Measurements from ENCODE around the gene NPDC1. TPM values are rescaled to one million over a fixed set of nuclear protein-coding genes. Genes with fewer than 3 reads are reported as not detected.
A peak's percentile ranks its signal among the peaks of the same experiment; 100 is the strongest.

The NPDC1 gene
- total and polyA plus RNA-seq, 4 experiments from 2014 or later = 20.7 to 32.2 (median 22.1) TPM

- Histone ChIP-seq H3K9me3 (ENCODE audit: control insufficient read depth in 1 of 2, low read length in 2 of 2) (no peaks in the 10 kb centered on the region), H3K36me3 (ENCODE audit: insufficient read depth, low read length) (no peaks in the 10 kb centered on the region), H3K27ac (ENCODE audit: low read depth, low read length) (no peak overlapping the region), H3K27me3 (ENCODE audit: insufficient read depth, low read length) (no peaks in the 10 kb centered on the region), H3K4me3 (ENCODE audit: low read length in 2 of 2) (no peak overlapping the region), H3K4me1 (ENCODE audit: insufficient read depth, low read length) (peaks cover 21% of the 10 kb centered on the region)
- intact Hi-C loops (cut with micrococcal nuclease) = no loop called here
- Mint-ChIP-seq H3K4me3 (peak overlapping the region in 1 of 8 donors; percentile 31), H3K4me1 (peaks cover 7 to 21% (median 12%) of the 10 kb centered on the region in 4 donors), H3K9me3 (no peaks in the 10 kb centered on the region), H3K27me3 (peaks cover 0 to 4% of the 10 kb centered on the region in 2 donors), H3K27ac (no peak overlapping the region), H3K36me3 (no peaks in the 10 kb centered on the region)
- DNase-seq = peak in 1 of 5 donors; percentile 3
- ChIA-PET POLR2A (ENCODE audit: partially characterized antibody) (interaction anchor here (0.8 to 5.3 kb wide), 11 partner anchors 8 to 278 kb away, joined by 3 to 66 read pairs (median 6); partner anchors contain the start of genes MAN1B1, NPDC1, TMEM141 and TUBB4B), CTCF (ENCODE audit: partially characterized antibody) (interaction anchor here (0.7 to 4.5 kb wide), 22 partner anchors 8 to 281 kb away, joined by 3 to 58 read pairs (median 7); partner anchors contain the start of genes ABCA2, AJM1, MAN1B1 and NPDC1)
These were observed 22.8 kb upstream of the NPDC1 start for GRCh38 chr9:137068539-137069507.

DNA sequence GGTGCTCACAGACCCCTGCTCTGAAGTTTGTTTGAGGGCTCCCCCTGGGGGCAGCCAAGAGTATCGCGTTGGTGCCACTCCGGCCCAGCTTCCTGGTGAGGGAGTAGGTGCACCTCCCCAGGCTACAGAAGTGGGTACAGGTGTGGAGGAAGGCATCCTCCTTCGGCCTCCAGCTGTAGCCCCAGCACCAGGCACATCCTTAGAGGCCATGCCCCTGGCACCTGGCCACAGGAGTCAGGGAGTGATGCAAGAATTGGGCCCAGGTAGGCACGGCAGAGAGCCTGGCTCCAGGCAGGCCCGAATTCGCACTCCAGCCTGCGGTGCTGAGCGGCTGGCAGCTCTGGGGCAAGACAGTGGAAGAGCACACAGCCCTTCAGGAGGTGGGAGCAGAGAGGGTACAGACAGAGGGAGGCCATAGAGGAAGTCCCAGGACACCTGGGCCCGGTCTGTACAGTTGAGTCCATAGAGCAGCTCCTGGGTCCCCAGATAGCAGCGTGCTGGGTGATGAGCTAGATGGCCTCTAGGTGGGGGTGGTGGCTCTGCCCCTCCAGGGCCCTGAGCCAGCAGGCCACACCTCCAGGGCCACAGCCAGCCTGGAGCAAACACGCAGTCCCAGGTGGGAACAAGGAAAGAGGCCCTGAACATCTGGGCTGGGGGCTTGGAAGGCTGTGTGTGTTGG is 22.0 kb upstream of the NPDC1 start:
- Histone ChIP-seq H3K4me1 (ENCODE audit: insufficient read depth, low read length) (peaks cover 21% of the 10 kb centered on the region), H3K4me3 (ENCODE audit: low read length in 2 of 2) (no peak overlapping the region), H3K27me3 (ENCODE audit: insufficient read depth, low read length) (no peaks in the 10 kb centered on the region), H3K27ac (ENCODE audit: low read depth, low read length) (no peak overlapping the region), H3K9me3 (ENCODE audit: control insufficient read depth in 1 of 2, low read length in 2 of 2) (no peaks in the 10 kb centered on the region), H3K36me3 (ENCODE audit: insufficient read depth, low read length) (no peaks in the 10 kb centered on the region)
- Mint-ChIP-seq H3K27ac (peak overlapping the region in 3 of 7 donors; percentile 54 to 86 (median 70)), H3K9me3 (no peaks in the 10 kb centered on the region), H3K4me3 (peak overlapping the region in 6 of 8 donors; percentile 17 to 68 (median 44)), H3K4me1 (peaks cover 7 to 21% (median 12%) of the 10 kb centered on the region in 4 donors), H3K27me3 (peaks cover 0 to 4% of the 10 kb centered on the region in 2 donors), H3K36me3 (no peaks in the 10 kb centered on the region)
- ChIA-PET CTCF (ENCODE audit: partially characterized antibody) (interaction anchor here (0.7 to 4.5 kb wide), 25 partner anchors 9 to 284 kb away, joined by 3 to 58 read pairs (median 6); partner anchors contain the start of genes ABCA2, AJM1, MAN1B1 and NPDC1), POLR2A (ENCODE audit: partially characterized antibody) (interaction anchor here (0.6 to 5.3 kb wide), 11 partner anchors 9 to 277 kb away, joined by 3 to 66 read pairs (median 4); partner anchors contain the start of genes MAN1B1, NPDC1, PAXX and TMEM141)
- DNase-seq = peak; percentile 84 to 89 (median 86)
- intact Hi-C loops (cut with micrococcal nuclease) = loop anchor here (1.0 kb wide), 2 partner anchors 22 to 40 kb away; partner anchors contain the start of genes ABCA2 and NPDC1

- peaks cover 7 to 19% (median 11%) of the 10 kb centered on the region in 4 donors for H3K4me1 Mint-ChIP-seq
These were observed 20.3 kb upstream of the NPDC1 start for GRCh38 chr9:137066096-137066861.

DNA sequence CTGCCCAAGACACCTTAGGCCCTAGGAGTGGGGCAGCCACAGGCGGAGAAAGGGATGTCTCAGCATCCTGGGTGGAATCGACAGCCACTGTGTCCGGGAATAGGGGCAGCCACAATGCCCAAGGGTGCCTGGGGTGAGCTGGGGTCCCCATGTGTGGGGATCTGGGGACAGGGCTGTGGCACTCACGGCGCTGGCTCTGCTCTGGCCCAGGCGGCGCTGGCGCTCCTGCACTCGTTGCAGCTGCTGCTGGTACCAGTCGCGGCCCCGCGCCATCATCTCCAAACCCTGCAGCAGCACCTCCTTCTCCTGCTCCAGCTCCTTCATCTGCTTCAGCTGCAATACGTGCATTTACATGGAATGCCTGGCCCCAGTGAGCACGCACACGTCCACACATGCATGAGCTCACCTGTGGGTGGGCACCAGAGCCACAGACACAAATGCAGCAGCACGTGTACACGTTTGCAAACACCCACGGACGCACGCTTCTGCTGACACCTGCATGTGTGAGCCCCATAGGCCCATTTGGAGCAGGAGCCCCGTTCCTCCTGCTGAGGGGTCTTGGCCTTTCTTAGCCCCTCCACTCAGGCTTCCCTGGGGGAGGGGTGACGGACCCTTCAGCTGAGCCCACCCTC is 19.5 kb upstream of the NPDC1 start:
- Histone ChIP-seq H3K9me3 (ENCODE audit: control insufficient read depth in 1 of 2, low read length in 2 of 2) (no peaks in the 10 kb centered on the region), H3K36me3 (ENCODE audit: insufficient read depth, low read length) (no peaks in the 10 kb centered on the region), H3K4me3 (ENCODE audit: low read length in 2 of 2) (no peak overlapping the region), H3K27ac (ENCODE audit: low read depth, low read length) (no peak overlapping the region), H3K4me1 (ENCODE audit: insufficient read depth, low read length) (peaks cover 16% of the 10 kb centered on the region), H3K27me3 (ENCODE audit: insufficient read depth, low read length) (no peaks in the 10 kb centered on the region)
- ChIA-PET POLR2A (ENCODE audit: partially characterized antibody) (interaction anchor here (0.7 to 1.2 kb wide), 2 partner anchors 19 to 21 kb away, joined by 3 read pairs; partner anchors contain the start of gene MAN1B1), CTCF (ENCODE audit: partially characterized antibody) (interaction anchor here (0.6 to 4.5 kb wide), 9 partner anchors 9 to 288 kb away, joined by 3 to 58 read pairs (median 10); partner anchors contain the start of genes ABCA2, NPDC1 and UAP1L1)
- H3K27me3 Mint-ChIP-seq = peaks cover 0 to 4% of the 10 kb centered on the region in 2 donors
- H3K4me1 Mint-ChIP-seq = peaks cover 4 to 13% (median 7%) of the 10 kb centered on the region in 4 donors
- DNase-seq = no peak
- H3K27ac Mint-ChIP-seq = no peak overlapping the region
- no peak overlapping the region for H3K4me3 Mint-ChIP-seq
- no peaks in the 10 kb centered on the region for H3K9me3 Mint-ChIP-seq
- H3K36me3 Mint-ChIP-seq = no peaks in the 10 kb centered on the region
- intact Hi-C loops (cut with micrococcal nuclease) = no loop called here

More at GRCh38 chr9:137066096-137066861, 20.3 kb upstream of the NPDC1 start:
- Histone ChIP-seq H3K4me3 (ENCODE audit: low read length in 2 of 2) (no peak overlapping the region), H3K36me3 (ENCODE audit: insufficient read depth, low read length) (no peaks in the 10 kb centered on the region), H3K27me3 (ENCODE audit: insufficient read depth, low read length) (no peaks in the 10 kb centered on the region), H3K4me1 (ENCODE audit: insufficient read depth, low read length) (peaks cover 21% of the 10 kb centered on the region), H3K9me3 (ENCODE audit: control insufficient read depth in 1 of 2, low read length in 2 of 2) (no peaks in the 10 kb centered on the region), H3K27ac (ENCODE audit: low read depth, low read length) (no peak overlapping the region)
- no peak overlapping the region for H3K27ac Mint-ChIP-seq
- POLR2A ChIA-PET (ENCODE audit: partially characterized antibody) = interaction anchor here (0.7 to 1.2 kb wide), 2 partner anchors 20 kb away, joined by 3 read pairs; partner anchors contain the start of gene MAN1B1
- no peak overlapping the region for H3K4me3 Mint-ChIP-seq
- CTCF ChIA-PET (ENCODE audit: partially characterized antibody) = interaction anchor here (0.5 to 4.5 kb wide), 20 partner anchors 8 to 288 kb away, joined by 3 to 58 read pairs (median 6); partner anchors contain the start of genes ABCA2, MAN1B1, NPDC1 and UAP1L1
- intact Hi-C loops (cut with micrococcal nuclease) = no loop called here
- H3K36me3 Mint-ChIP-seq = no peaks in the 10 kb centered on the region
- DNase-seq = no peak
- peaks cover 0 to 4% of the 10 kb centered on the region in 2 donors for H3K27me3 Mint-ChIP-seq
- H3K9me3 Mint-ChIP-seq = no peaks in the 10 kb centered on the region

DNA sequence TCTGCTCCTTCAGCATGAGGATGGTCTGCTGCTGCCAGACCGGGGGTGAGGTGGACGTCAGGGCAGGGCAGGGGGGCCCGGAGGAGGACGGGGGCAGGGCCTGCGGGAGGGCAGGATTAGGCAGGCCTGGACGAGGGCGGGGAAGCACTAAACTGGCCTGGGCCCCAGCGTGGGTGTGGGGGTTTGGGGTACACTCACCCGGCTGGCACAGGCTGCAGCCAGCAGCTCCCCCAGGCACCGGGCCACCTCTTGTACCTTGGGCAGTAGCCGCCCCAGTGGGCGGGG is 18.8 kb upstream of the NPDC1 start:
- no peak overlapping the region for H3K27ac ChIP-seq (ENCODE audit: low read depth, low read length)
- no peaks in the 10 kb centered on the region for H3K27me3 ChIP-seq (ENCODE audit: insufficient read depth, low read length)
- H3K4me3 ChIP-seq (ENCODE audit: low read length in 2 of 2) = no peak overlapping the region
- POLR2A ChIA-PET (ENCODE audit: partially characterized antibody) = interaction anchor here (1.7 kb wide), 1 partner anchor 13 kb away, joined by 3 read pairs; no protein-coding TSS in a partner anchor
- H3K27ac Mint-ChIP-seq = no peak overlapping the region
- no peak overlapping the region for H3K4me3 Mint-ChIP-seq
- CTCF ChIA-PET (ENCODE audit: partially characterized antibody) = interaction anchor here (0.6 to 4.5 kb wide), 15 partner anchors 10 to 287 kb away, joined by 3 to 30 read pairs (median 5); partner anchors contain the start of genes ABCA2, MAN1B1, NPDC1 and UAP1L1
- DNase-seq = no peak
- peaks cover 4 to 10% (median 7%) of the 10 kb centered on the region in 4 donors for H3K4me1 Mint-ChIP-seq
- no peaks in the 10 kb centered on the region for H3K36me3 ChIP-seq (ENCODE audit: insufficient read depth, low read length)
- no peaks in the 10 kb centered on the region for H3K36me3 Mint-ChIP-seq
- H3K27me3 Mint-ChIP-seq = peaks cover 0 to 4% of the 10 kb centered on the region in 2 donors
- H3K9me3 Mint-ChIP-seq = no peaks in the 10 kb centered on the region
- intact Hi-C loops (cut with micrococcal nuclease) = no loop called here
- H3K4me1 ChIP-seq (ENCODE audit: insufficient read depth, low read length) = peaks cover 16% of the 10 kb centered on the region
- no peaks in the 10 kb centered on the region for H3K9me3 ChIP-seq (ENCODE audit: control insufficient read depth in 1 of 2, low read length in 2 of 2)
